Transverse colon (tissue), 4 donors: ENCODE data around the gene UVRAG. TPM values are rescaled to one million over a fixed set of nuclear protein-coding genes. Genes with fewer than 3 reads are reported as not detected.

Experiments used
- DNase-seq: peaks from one replicate; pipeline ENCODE4 v3.0.0-alpha.2; 2019
- H3K27ac ChIP-seq, 4 donors: fragments of 200-600 bp; sonication (generic); 2 replicates each; pipeline ENCODE4 v1.5.1; 2016 to 2018; ENCODE audit warnings: inconsistent platforms in 4 of 4
- H3K27me3 ChIP-seq: fragments of 200-600 bp; sonication (generic); 2 replicates; pipeline ENCODE4 v1.5.1; 2017; ENCODE audit warnings: inconsistent platforms
- H3K36me3 ChIP-seq, 4 donors: fragments of 200-600 bp; sonication (generic); 2 replicates each; pipeline ENCODE4 v1.5.1; 2017 to 2019; ENCODE audit warnings: inconsistent platforms in 4 of 4
- H3K4me1 ChIP-seq, 4 donors: fragments of 200-600 bp; sonication (generic); 2 replicates each; pipeline ENCODE4 v1.5.1; 2017 to 2020; ENCODE audit warnings: inconsistent platforms in 4 of 4
- H3K4me3 ChIP-seq, 4 donors: fragments of 200-600 bp; sonication (generic); 1 replicate in 1 of 4; 2 replicates in 3 of 4; pipeline versions ENCODE4 v1.5.1 to v1.6.1; 2017 to 2019; ENCODE audit warnings: inconsistent platforms in 4 of 4
- H3K9me3 ChIP-seq, 2 donors: fragments of 200-600 bp; sonication (generic); 2 replicates each; pipeline ENCODE4 v1.5.1; 2017 to 2019; ENCODE audit warnings: inconsistent platforms in 2 of 2
- CTCF ChIP-seq, 5 experiments: fragments of 200-600 bp in 3 of 5; fragments of 450-650 bp in 2 of 5; sonication (generic) in 3 of 5; IDR thresholded peaks; 1 replicate in 2 of 5; 2 replicates in 3 of 5; pipeline ENCODE4 v1.5.1; 2016 to 2017; ENCODE audit warnings: antibody characterized with exemption in 5 of 5, inconsistent platforms in 3 of 5, mild to moderate bottlenecking in 2 of 5, moderate library complexity in 1 of 5
- EP300 ChIP-seq: sonication (generic); formaldehyde crosslinking; IDR thresholded peaks from one replicate; pipeline ENCODE4 v1.6.1; 2017; ENCODE audit warnings: antibody characterized with exemption, low read depth
- POLR2A ChIP-seq: fragments of 450-650 bp; IDR thresholded peaks from one replicate; pipeline ENCODE4 v1.6.1; 2016; ENCODE audit warnings: antibody characterized with exemption, mild to moderate bottlenecking, moderate library complexity
- POLR2AphosphoS5 ChIP-seq, 3 donors: sonication (generic); formaldehyde crosslinking; IDR thresholded peaks; one replicate each; pipeline ENCODE4 v1.6.1; 2016; ENCODE audit warnings: antibody characterized with exemption in 3 of 3
- WGBS, 2 donors: methylation state at CpG; one replicate each; pipeline ENCODE4 v1.1.5; 2018; ENCODE audit warnings: low coverage in 1 of 2; 5-methylcytosine and 5-hydroxymethylcytosine counted together
- in situ Hi-C, 4 donors: fragments of 200-750 bp; cut with MboI; loops; one replicate each; pipeline versions ENCODE4 v1.15.0 to v1.15.1; 2017; ENCODE audit warnings: low sequenced_read_pairs in 3 of 4, low pct_ligation_motif_present in 1 of 4, low pct_unique_long_range_greater_than_20kb in 1 of 4
- intact Hi-C: fragments of 100-400 bp; cut with DNase I; formaldehyde crosslinking; loops from one replicate; pipeline ENCODE4 v1.15.1; 2023; ENCODE audit warnings: low total_unique reads
- total RNA-seq, 4 donors: library from RNA; depleted of rRNA; stranded (reverse); fragments of >200 nt; gene quantifications; one replicate each; pipeline ENCODE4 v1.1.0, GENCODE V29; 2016

UVRAG gene
- total RNA-seq, 4 donors from 2014 or later: 12.7 to 34.6 (median 19.3) TPM

- H3K4me1 ChIP-seq: peaks cover 25 to 57% (median 38%) of the 10 kb centered on the region in 4 donors
- H3K36me3 ChIP-seq: no peaks in the 10 kb centered on the region
- no peak for DNase-seq
- no peak overlapping the region for H3K4me3 ChIP-seq
- in situ Hi-C loops (no loop called here), intact Hi-C loops (no loop called here)
- H3K27ac ChIP-seq: peak overlapping the region; percentile 75 to 81 (median 76)
- H3K27me3 ChIP-seq: no peaks in the 10 kb centered on the region
- TF ChIP-seq POLR2A (no peak), CTCF (IDR thresholded peaks at IDR 0.05) (no peak), POLR2AphosphoS5 (IDR thresholded peaks at IDR 0.05) (no peak)
- no peaks in the 10 kb centered on the region for H3K9me3 ChIP-seq
- 52 to 73% methylated on average over 2 to 5 of the region's 5 CpGs for WGBS, 2 donors
Observed at GRCh38 chr11:75827562-75827961, 12.6 kb downstream of the UVRAG start.

- no peak for DNase-seq
- 91 to 98% methylated on average over 5 to 6 of the region's 6 CpGs for WGBS, 2 donors
Observed at GRCh38 chr11:75831915-75832502, 17.0 kb downstream of the UVRAG start.

GRCh38 chr11:75834728-75835127 is 19.7 kb downstream of the UVRAG start:
- in situ Hi-C loops (no loop called here), intact Hi-C loops (no loop called here)
- no peaks in the 10 kb centered on the region for H3K9me3 ChIP-seq
- no peak overlapping the region for H3K4me3 ChIP-seq
- H3K4me1 ChIP-seq: peaks cover 0 to 2% (median 0%) of the 10 kb centered on the region in 4 donors
- no peaks in the 10 kb centered on the region for H3K36me3 ChIP-seq
- H3K27me3 ChIP-seq: no peaks in the 10 kb centered on the region
- WGBS, 2 donors: 56 to 89% methylated on average over 2 to 3 of the region's 3 CpGs
- H3K27ac ChIP-seq: no peak overlapping the region
- DNase-seq: no peak
- TF ChIP-seq POLR2AphosphoS5 (IDR thresholded peaks at IDR 0.05) (no peak), EP300 (no peak), CTCF (IDR thresholded peaks at IDR 0.05) (no peak), POLR2A (no peak)

More at GRCh38 chr11:75831915-75832502, 17.0 kb downstream of the UVRAG start:
- intact Hi-C loops: no loop called here
- in situ Hi-C loops: no loop called here
- Histone ChIP-seq H3K27me3 (no peaks in the 10 kb centered on the region), H3K4me1 (peaks cover 6 to 16% (median 9%) of the 10 kb centered on the region in 4 donors), H3K9me3 (no peaks in the 10 kb centered on the region), H3K27ac (no peak overlapping the region), H3K36me3 (no peaks in the 10 kb centered on the region), H3K4me3 (no peak overlapping the region)
- TF ChIP-seq EP300: peak; percentile 42
- TF ChIP-seq CTCF (IDR thresholded peaks at IDR 0.05): no peak

- in situ Hi-C loops: no loop called here
- no peaks in the 10 kb centered on the region for H3K36me3 ChIP-seq
- no peaks in the 10 kb centered on the region for H3K27me3 ChIP-seq
- peaks cover 0 to 16% (median 0%) of the 10 kb centered on the region in 4 donors for H3K4me1 ChIP-seq
- intact Hi-C loops: no loop called here
- TF ChIP-seq EP300 (no peak), POLR2A (no peak), POLR2AphosphoS5 (IDR thresholded peaks at IDR 0.05) (no peak), CTCF (IDR thresholded peaks at IDR 0.05) (no peak)
- DNase-seq: no peak
- no peak overlapping the region for H3K27ac ChIP-seq
- whole genome bisulfite sequencing, 2 donors: 80 to 94% methylated on average over 2 to 3 of the region's 3 CpGs
- no peak overlapping the region for H3K4me3 ChIP-seq
- H3K9me3 ChIP-seq: no peaks in the 10 kb centered on the region
Observed at GRCh38 chr11:75836417-75836816, 21.4 kb downstream of the UVRAG start.
